Small intestine (tissue), 4 donors: ENCODE measurements around the gene CLDN9. TPM values are rescaled to one million over a fixed set of nuclear protein-coding genes. Genes with fewer than 3 reads are reported as not detected.

ENCODE experiments used
- polyA plus RNA-seq, 4 donors: library from polyadenylated mRNA; stranded (reverse) in 3 of 4; unstranded in 1 of 4; fragments of 200-250 nt in 3 of 4; fragments of 120-200 nt in 1 of 4; gene quantifications; one replicate each; pipeline versions ENCODE4 v1.2.1 to v1.2.3, GENCODE V29; 2013
- donor health status: healthy with polysubstance abuse.
- donor health status: Bipolar disorder and iron deficiency.
- donor health status: healthy.

CLDN9 gene
- polyA plus RNA-seq, 4 donors, result 0.76 to 2.7 (median 0.99) TPM

Other genes with a start within 250 kb of the CLDN9 start
- gene ELOB, start 235.6 kb upstream of the CLDN9 start, polyA plus RNA-seq, result 100 to 1,000 TPM; 166 to 718 (median 396) TPM
- gene PRSS33, start 225.4 kb upstream of the CLDN9 start, polyA plus RNA-seq, result under 1 TPM in 1 of 4 donors, not detected in 3; 0.03 TPM
- gene PRSS41, start 214.5 kb upstream of the CLDN9 start, polyA plus RNA-seq, result not detected
- gene PRSS21, start 195.7 kb upstream of the CLDN9 start, polyA plus RNA-seq, result under 1 TPM in 2 of 4 donors, not detected in 2; 0.15 to 0.19 TPM
- gene ZG16B, start 182.6 kb upstream of the CLDN9 start, polyA plus RNA-seq, result 10 to 100 TPM in 3 of 4 donors, 1 to 10 TPM in 1; 5.2 to 19.9 (median 15.0) TPM
- gene PRSS22, start 154.8 kb upstream of the CLDN9 start, polyA plus RNA-seq, result 1 to 10 TPM in 2 of 4 donors, under 1 TPM in 2; 0.45 to 3.9 (median 1.1) TPM
- 10 to 100 TPM in 3 of 4 donors, 1 to 10 TPM in 1; 9.1 to 30.2 (median 23.3) TPM for gene FLYWCH2, start 129.7 kb upstream of the CLDN9 start, polyA plus RNA-seq
- gene FLYWCH1, start 101.0 kb upstream of the CLDN9 start, polyA plus RNA-seq, result 10 to 100 TPM; 13.0 to 18.8 (median 14.9) TPM
- gene KREMEN2, start 48.6 kb upstream of the CLDN9 start, polyA plus RNA-seq, result under 1 TPM in 3 of 4 donors, not detected in 1; 0.15 to 0.54 (median 0.47) TPM
- gene PAQR4, start 43.6 kb upstream of the CLDN9 start, polyA plus RNA-seq, result 10 to 100 TPM in 2 of 4 donors, 1 to 10 TPM in 2; 1.4 to 19.4 (median 6.9) TPM
- gene PKMYT1, start 32.5 kb upstream of the CLDN9 start, polyA plus RNA-seq, result 10 to 100 TPM in 2 of 4 donors, 1 to 10 TPM in 2; 2.5 to 24.7 (median 7.0) TPM
- gene CLDN6, start 5.3 kb downstream of the CLDN9 start, polyA plus RNA-seq, result 10 to 100 TPM in 1 of 4 donors, under 1 TPM in 1, not detected in 2; 0.04 to 24.4 TPM
- 100 to 1,000 TPM in 2 of 4 donors, 10 to 100 TPM in 2; 27.4 to 259 (median 80.2) TPM for gene TNFRSF12A, start 7.4 kb downstream of the CLDN9 start, polyA plus RNA-seq
- 100 to 1,000 TPM in 1 of 4 donors, 10 to 100 TPM in 3; 51.5 to 119 (median 57.0) TPM for gene HCFC1R1, start 11.0 kb downstream of the CLDN9 start, polyA plus RNA-seq
- gene THOC6, start 11.1 kb downstream of the CLDN9 start, polyA plus RNA-seq, result 10 to 100 TPM; 35.9 to 51.4 (median 45.0) TPM
- gene BICDL2, start 24.0 kb downstream of the CLDN9 start, polyA plus RNA-seq, result 10 to 100 TPM; 19.1 to 47.8 (median 33.5) TPM
- 1 to 10 TPM in 1 of 4 donors, under 1 TPM in 3; 0.54 to 3.4 (median 0.78) TPM for gene MMP25, start 33.6 kb downstream of the CLDN9 start, polyA plus RNA-seq
- gene IL32, start 52.7 kb downstream of the CLDN9 start, polyA plus RNA-seq, result 1,000 to 10,000 TPM in 1 of 4 donors, 100 to 1,000 TPM in 3; 127 to 1,061 (median 507) TPM
- under 1 TPM in 2 of 4 donors, not detected in 2; 0.03 to 0.46 TPM for gene ZSCAN10, start 86.4 kb downstream of the CLDN9 start, polyA plus RNA-seq
- 10 to 100 TPM; 12.7 to 17.7 (median 16.2) TPM for gene ZNF205, start 99.7 kb downstream of the CLDN9 start, polyA plus RNA-seq
- 10 to 100 TPM; 10.8 to 12.8 (median 11.8) TPM for gene ZNF213, start 122.1 kb downstream of the CLDN9 start, polyA plus RNA-seq
- not detected for gene OR1F1, start 175.3 kb downstream of the CLDN9 start, polyA plus RNA-seq
- 10 to 100 TPM in 1 of 4 donors, 1 to 10 TPM in 3; 3.8 to 10.1 (median 4.8) TPM for gene ZNF200, start 222.2 kb downstream of the CLDN9 start, polyA plus RNA-seq
- gene MEFV, start 243.7 kb downstream of the CLDN9 start, polyA plus RNA-seq, result under 1 TPM in 2 of 4 donors, not detected in 2; 0.49 to 0.58 TPM